HepG2 (cell line): ENCODE data around the gene SPRYD3. TPM values are rescaled to one million over a fixed set of nuclear protein-coding genes. Genes with fewer than 3 reads are reported as not detected.

ENCODE experiments used
- CHCHD3 ChIP-seq: sonication (generic); formaldehyde crosslinking; IDR thresholded peaks from 2 replicates; pipeline ENCODE4 v1.8.0; 2022; ENCODE audit warnings: mild to moderate bottlenecking, missing genetic modification reagents, moderate library complexity
- IRX3 ChIP-seq: sonication (generic); formaldehyde crosslinking; IDR thresholded peaks from 2 replicates; pipeline ENCODE4 v1.8.1; 2023; ENCODE audit warnings: mild to moderate bottlenecking, low read depth, missing genetic modification reagents, borderline replicate concordance
- KLF9 ChIP-seq: IDR thresholded peaks from 2 replicates; pipeline ENCODE4 v1.6.1; 2016; ENCODE audit warnings: low read depth
- MEIS1 ChIP-seq: sonication (generic); formaldehyde crosslinking; IDR thresholded peaks from 2 replicates; pipeline ENCODE4 v1.9.0; 2021; ENCODE audit warnings: mild to moderate bottlenecking, missing genetic modification reagents, moderate library complexity, borderline replicate concordance
- MIER2 ChIP-seq: IDR thresholded peaks from 2 replicates; pipeline ENCODE4 v1.6.1; 2016; ENCODE audit warnings: missing biosample characterization, missing genetic modification reagents
- MZF1 ChIP-seq: sonication (generic); formaldehyde crosslinking; IDR thresholded peaks from 2 replicates; pipeline ENCODE4 v1.8.1; 2023; ENCODE audit warnings: mild to moderate bottlenecking, missing genetic modification reagents, borderline replicate concordance
- PCBP2 ChIP-seq: fragments of 200-400 bp; formaldehyde crosslinking; optimal IDR thresholded peaks from 2 replicates; pipeline ENCODE3; 2018; ENCODE audit warnings: low read length, low read depth; ENCODE audit not compliant: poor library complexity, severe bottlenecking
- RARG ChIP-seq: sonication (generic); formaldehyde crosslinking; IDR thresholded peaks from 2 replicates; pipeline ENCODE4 v1.4.0; 2020; ENCODE audit warnings: low read depth, mild to moderate bottlenecking, missing genetic modification reagents
- TOE1 ChIP-seq: sonication (generic); formaldehyde crosslinking; IDR thresholded peaks from 2 replicates; pipeline ENCODE4 v1.4.0; 2020; ENCODE audit warnings: mild to moderate bottlenecking, missing genetic modification reagents
- ZFP82 ChIP-seq: sonication (generic); formaldehyde crosslinking; IDR thresholded peaks from 2 replicates; pipeline ENCODE4 v1.5.1; 2020; ENCODE audit warnings: mild to moderate bottlenecking, missing genetic modification reagents, borderline replicate concordance
- ZMAT3 ChIP-seq: sonication (generic); formaldehyde crosslinking; conservative IDR thresholded peaks from 2 replicates; pipeline ENCODE4 v1.7.0; 2021; ENCODE audit warnings: missing genetic modification reagents
- ZNF337 ChIP-seq: sonication (generic); formaldehyde crosslinking; IDR thresholded peaks from 2 replicates; pipeline ENCODE4 v1.5.1; 2020; ENCODE audit warnings: missing genetic modification reagents, low read depth, mild to moderate bottlenecking, borderline replicate concordance
- ZNF552 ChIP-seq: sonication (generic); formaldehyde crosslinking; IDR thresholded peaks from 2 replicates; pipeline ENCODE4 v1.9.0; 2022; ENCODE audit warnings: missing genetic modification reagents, mild to moderate bottlenecking, borderline replicate concordance
- ZNF780A ChIP-seq: sonication (generic); formaldehyde crosslinking; IDR thresholded peaks from 2 replicates; pipeline ENCODE4 v1.8.0; 2022; ENCODE audit warnings: mild to moderate bottlenecking, missing genetic modification reagents, moderate library complexity
- ZUFSP ChIP-seq: sonication (generic); formaldehyde crosslinking; IDR thresholded peaks from 2 replicates; pipeline ENCODE4 v1.9.0; 2021; ENCODE audit warnings: missing genetic modification reagents, mild to moderate bottlenecking, borderline replicate concordance
- ZZZ3 ChIP-seq: sonication (generic); formaldehyde crosslinking; IDR thresholded peaks from 2 replicates; pipeline ENCODE4 v1.4.0; 2020; ENCODE audit warnings: missing genetic modification reagents, mild to moderate bottlenecking, borderline replicate concordance
- polyA plus RNA-seq, 8 experiments: library from polyadenylated mRNA; depleted of rRNA in 3 of 8; stranded (reverse) in 7 of 8; unstranded in 1 of 8; fragments of >200 nt; fragmentation: Illumina TruSeq in 4 of 8; extraction: Trizol in 4 of 8; gene quantifications; 2 replicates each; pipeline versions ENCODE4 v1.2.1 to v1.2.3, GENCODE V29; 2011 to 2016; ENCODE audit warnings: low read depth in 4 of 8, missing spikeins in 1 of 8, mixed read lengths in 1 of 8; ENCODE audit not compliant: insufficient read depth in 1 of 8
- total RNA-seq, 5 experiments: library from RNA; depleted of rRNA; stranded (reverse); fragments of >200 nt; fragmentation: Illumina TruSeq; extraction: Trizol; gene quantifications; 2 replicates each; pipeline ENCODE4 v1.2.3, GENCODE V29; 2016; ENCODE audit warnings: low read depth in 1 of 5
- TF ChIP-seq, protein P1 (sequence below): sonication (generic); formaldehyde crosslinking; IDR thresholded peaks from 2 replicates; pipeline ENCODE4 v1.5.0; 2020; ENCODE audit warnings: mild to moderate bottlenecking, low read depth, missing genetic modification reagents, borderline replicate concordance
- TF ChIP-seq, protein P2 (sequence below): fragments of 450-650 bp; IDR thresholded peaks from 2 replicates; pipeline ENCODE4 v1.6.1; 2017; ENCODE audit warnings: mild to moderate bottlenecking
- TF ChIP-seq, protein P3 (sequence below): sonication (generic); formaldehyde crosslinking; IDR thresholded peaks from 2 replicates; pipeline ENCODE4 v1.4.0; 2020; ENCODE audit warnings: low read depth, missing genetic modification reagents

The SPRYD3 gene
- total and polyA plus RNA-seq, 2 of the 13 experiments (the other 11 are each of a cell fraction or from before 2014, with no cell fraction given): 9.0 to 9.2 TPM

- TF ChIP-seq, protein P1, sequence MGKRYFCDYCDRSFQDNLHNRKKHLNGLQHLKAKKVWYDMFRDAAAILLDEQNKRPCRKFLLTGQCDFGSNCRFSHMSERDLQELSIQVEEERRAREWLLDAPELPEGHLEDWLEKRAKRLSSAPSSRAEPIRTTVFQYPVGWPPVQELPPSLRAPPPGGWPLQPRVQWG (CRISPR knock-in tag): no peak
- TF ChIP-seq MZF1 (no peak), ZZZ3 (CRISPR knock-in tag) (no peak), MEIS1 (0 out of 2 replicates have a peak, but pooled peaks have one; percentile 7), ZNF337 (CRISPR knock-in tag) (no peak), ZNF552 (CRISPR knock-in tag) (0 out of 2 replicates have a peak, but pooled peaks have one; percentile 40), CHCHD3 (CRISPR knock-in tag) (no peak), IRX3 (CRISPR knock-in tag) (peak; percentile 61; the same call in 1 of the 2 replicates), MIER2 (CRISPR knock-in tag) (0 out of 2 replicates have a peak, but pooled peaks have one; percentile 19), PCBP2 (no peak), ZFP82 (CRISPR knock-in tag) (no peak), ZUFSP (CRISPR knock-in tag) (no peak), RARG (no peak), TOE1 (no peak), ZNF780A (no peak), KLF9 (peak; percentile 81; the same call in 1 of the 2 replicates), ZMAT3 (peak; percentile 72)
- TF ChIP-seq, protein P2, sequence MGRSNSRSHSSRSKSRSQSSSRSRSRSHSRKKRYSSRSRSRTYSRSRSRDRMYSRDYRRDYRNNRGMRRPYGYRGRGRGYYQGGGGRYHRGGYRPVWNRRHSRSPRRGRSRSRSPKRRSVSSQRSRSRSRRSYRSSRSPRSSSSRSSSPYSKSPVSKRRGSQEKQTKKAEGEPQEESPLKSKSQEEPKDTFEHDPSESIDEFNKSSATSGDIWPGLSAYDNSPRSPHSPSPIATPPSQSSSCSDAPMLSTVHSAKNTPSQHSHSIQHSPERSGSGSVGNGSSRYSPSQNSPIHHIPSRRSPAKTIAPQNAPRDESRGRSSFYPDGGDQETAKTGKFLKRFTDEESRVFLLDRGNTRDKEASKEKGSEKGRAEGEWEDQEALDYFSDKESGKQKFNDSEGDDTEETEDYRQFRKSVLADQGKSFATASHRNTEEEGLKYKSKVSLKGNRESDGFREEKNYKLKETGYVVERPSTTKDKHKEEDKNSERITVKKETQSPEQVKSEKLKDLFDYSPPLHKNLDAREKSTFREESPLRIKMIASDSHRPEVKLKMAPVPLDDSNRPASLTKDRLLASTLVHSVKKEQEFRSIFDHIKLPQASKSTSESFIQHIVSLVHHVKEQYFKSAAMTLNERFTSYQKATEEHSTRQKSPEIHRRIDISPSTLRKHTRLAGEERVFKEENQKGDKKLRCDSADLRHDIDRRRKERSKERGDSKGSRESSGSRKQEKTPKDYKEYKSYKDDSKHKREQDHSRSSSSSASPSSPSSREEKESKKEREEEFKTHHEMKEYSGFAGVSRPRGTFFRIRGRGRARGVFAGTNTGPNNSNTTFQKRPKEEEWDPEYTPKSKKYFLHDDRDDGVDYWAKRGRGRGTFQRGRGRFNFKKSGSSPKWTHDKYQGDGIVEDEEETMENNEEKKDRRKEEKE: no peak
- TF ChIP-seq, protein P3, sequence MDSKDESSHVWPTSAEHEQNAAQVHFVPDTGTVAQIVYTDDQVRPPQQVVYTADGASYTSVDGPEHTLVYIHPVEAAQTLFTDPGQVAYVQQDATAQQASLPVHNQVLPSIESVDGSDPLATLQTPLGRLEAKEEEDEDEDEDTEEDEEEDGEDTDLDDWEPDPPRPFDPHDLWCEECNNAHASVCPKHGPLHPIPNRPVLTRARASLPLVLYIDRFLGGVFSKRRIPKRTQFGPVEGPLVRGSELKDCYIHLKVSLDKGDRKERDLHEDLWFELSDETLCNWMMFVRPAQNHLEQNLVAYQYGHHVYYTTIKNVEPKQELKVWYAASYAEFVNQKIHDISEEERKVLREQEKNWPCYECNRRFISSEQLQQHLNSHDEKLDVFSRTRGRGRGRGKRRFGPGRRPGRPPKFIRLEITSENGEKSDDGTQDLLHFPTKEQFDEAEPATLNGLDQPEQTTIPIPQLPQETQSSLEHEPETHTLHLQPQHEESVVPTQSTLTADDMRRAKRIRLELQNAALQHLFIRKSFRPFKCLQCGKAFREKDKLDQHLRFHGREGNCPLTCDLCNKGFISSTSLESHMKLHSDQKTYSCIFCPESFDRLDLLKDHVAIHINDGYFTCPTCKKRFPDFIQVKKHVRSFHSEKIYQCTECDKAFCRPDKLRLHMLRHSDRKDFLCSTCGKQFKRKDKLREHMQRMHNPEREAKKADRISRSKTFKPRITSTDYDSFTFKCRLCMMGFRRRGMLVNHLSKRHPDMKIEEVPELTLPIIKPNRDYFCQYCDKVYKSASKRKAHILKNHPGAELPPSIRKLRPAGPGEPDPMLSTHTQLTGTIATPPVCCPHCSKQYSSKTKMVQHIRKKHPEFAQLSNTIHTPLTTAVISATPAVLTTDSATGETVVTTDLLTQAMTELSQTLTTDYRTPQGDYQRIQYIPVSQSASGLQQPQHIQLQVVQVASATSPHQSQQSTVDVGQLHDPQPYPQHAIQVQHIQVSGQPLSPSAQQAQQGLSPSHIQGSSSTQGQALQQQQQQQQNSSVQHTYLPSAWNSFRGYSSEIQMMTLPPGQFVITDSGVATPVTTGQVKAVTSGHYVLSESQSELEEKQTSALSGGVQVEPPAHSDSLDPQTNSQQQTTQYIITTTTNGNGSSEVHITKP (CRISPR knock-in tag): no peak; the same call in 1 of the 2 replicates
Observed at GRCh38 chr12:53079226-53080117, at the start of gene SPRYD3 (continued).
